HG03460 (cell line): Measurements from ENCODE around the gene C5orf63.
"Not testable (repeated sequence)": the region's sequence is repeated elsewhere in the genome, so short reads cannot be mapped to it uniquely, and the experiment has no call there.

Source experiments
- ATAC-seq: cut with Tn5 transposase; IDR thresholded peaks from one replicate; pipeline ENCODE4 v1.9.1; 2021; ENCODE audit not compliant: unreplicated experiment

Gene C5orf63

GRCh38 chr5:127038550-127038949 lies 34.8 kb downstream of the C5orf63 start:
- ATAC-seq = no peak

GRCh38 chr5:127031863-127032232 lies 41.5 kb downstream of the C5orf63 start:
- no peak for ATAC-seq

GRCh38 chr5:127031147-127031862 lies 42.0 kb downstream of the C5orf63 start:
- ATAC-seq = peak; percentile 19

GRCh38 chr5:127030259-127031146 lies 42.8 kb downstream of the C5orf63 start, which contains the start of gene MARCHF3:
Gene MARCHF3 (minus strand): TSS chr5:127030558. CDS start chr5:126918171, 112,387 bp downstream.
- ATAC-seq = peak; percentile 95

GRCh38 chr5:127029581-127030258 lies 43.6 kb downstream of the C5orf63 start:
- peak; percentile 15 for ATAC-seq

- no peak for ATAC-seq
These were observed 44.4 kb downstream of the C5orf63 start for GRCh38 chr5:127028822-127029457.

- ATAC-seq = no peak
These were observed 45.8 kb downstream of the C5orf63 start for GRCh38 chr5:127027539-127027938.

- no peak for ATAC-seq
These were observed 47.1 kb downstream of the C5orf63 start for GRCh38 chr5:127026166-127026565.

- ATAC-seq = no peak
These were observed 47.8 kb downstream of the C5orf63 start for GRCh38 chr5:127025467-127025866.

- ATAC-seq = no peak
These were observed 48.5 kb downstream of the C5orf63 start for GRCh38 chr5:127024821-127025220.

GRCh38 chr5:127023552-127024191 lies 49.6 kb downstream of the C5orf63 start:
- not testable (repeated sequence) for ATAC-seq

- ATAC-seq = no peak
These were observed 50.5 kb downstream of the C5orf63 start for GRCh38 chr5:127022846-127023245.

- no peak for ATAC-seq
These were observed 53.4 kb downstream of the C5orf63 start for GRCh38 chr5:127019928-127020327.

GRCh38 chr5:127016722-127017121 lies 56.6 kb downstream of the C5orf63 start:
- not testable (repeated sequence) for ATAC-seq

- no peak for ATAC-seq
These were observed 57.6 kb downstream of the C5orf63 start for GRCh38 chr5:127015716-127016115.

- no peak for ATAC-seq
These were observed 58.7 kb downstream of the C5orf63 start for GRCh38 chr5:127014573-127014972.

- no peak for ATAC-seq
These were observed 59.9 kb downstream of the C5orf63 start for GRCh38 chr5:127013407-127013806.

GRCh38 chr5:127012916-127013315 lies 60.4 kb downstream of the C5orf63 start:
- ATAC-seq = no peak

- ATAC-seq = peak; percentile 73
These were observed 61.2 kb downstream of the C5orf63 start for GRCh38 chr5:127011961-127012644.

- ATAC-seq = no peak
These were observed 62.1 kb downstream of the C5orf63 start for GRCh38 chr5:127011153-127011552.
